Liver (tissue), 9 donors: ENCODE measurements around the gene GABRB1. TPM values are rescaled to one million over a fixed set of nuclear protein-coding genes. Genes with fewer than 3 reads are reported as not detected.

Source experiments
- DNase-seq: peaks from one replicate; pipeline ENCODE4 v3.0.0-alpha.2; 2017; ENCODE audit warnings: low spot score
- H3K27ac ChIP-seq, 2 donors: one replicate each; pipeline ENCODE4 v1.7.0; 2013; ENCODE audit warnings: inconsistent platforms in 2 of 2, low read length in 2 of 2, control low read depth in 1 of 2, low read depth in 1 of 2, mild to moderate bottlenecking in 1 of 2
- H3K27me3 ChIP-seq, 4 donors: one replicate each; pipeline versions ENCODE4 v1.6.1 to v1.7.0; 2013; ENCODE audit warnings: low read length in 3 of 4, inconsistent platforms in 1 of 4, mild to moderate bottlenecking in 1 of 4, moderate library complexity in 1 of 4; ENCODE audit not compliant: control insufficient read depth in 4 of 4, insufficient read depth in 4 of 4
- H3K36me3 ChIP-seq, 4 donors: one replicate each; pipeline versions ENCODE4 v1.6.1 to v1.7.0; 2013; ENCODE audit warnings: low read length in 3 of 4, mild to moderate bottlenecking in 3 of 4, low read depth in 1 of 4, moderate library complexity in 1 of 4; ENCODE audit not compliant: control insufficient read depth in 4 of 4, insufficient read depth in 3 of 4
- H3K4me1 ChIP-seq, 4 donors: one replicate each; pipeline versions ENCODE4 v1.6.1 to v1.7.0; 2013; ENCODE audit warnings: low read length in 3 of 4, mild to moderate bottlenecking in 3 of 4, moderate library complexity in 1 of 4; ENCODE audit not compliant: control insufficient read depth in 4 of 4, insufficient read depth in 4 of 4
- H3K4me3 ChIP-seq, 3 donors: one replicate each; pipeline versions ENCODE4 v1.6.1 to v1.7.0; 2013; ENCODE audit warnings: low read length in 3 of 3, control low read depth in 1 of 3, low read depth in 1 of 3, mild to moderate bottlenecking in 1 of 3
- H3K9ac ChIP-seq, 2 donors: one replicate each; pipeline ENCODE4 v1.7.0; 2013; ENCODE audit warnings: low read length in 2 of 2, mild to moderate bottlenecking in 2 of 2, moderate library complexity in 2 of 2, control low read depth in 1 of 2, low read depth in 1 of 2
- H3K9me3 ChIP-seq, 4 donors: one replicate each; pipeline versions ENCODE4 v1.6.1 to v1.7.0; 2013; ENCODE audit warnings: low read length in 3 of 4; ENCODE audit not compliant: control insufficient read depth in 4 of 4
- FOXA1 ChIP-seq: IDR thresholded peaks from 2 replicates; pipeline ENCODE4 v1.6.1; 2016; ENCODE audit warnings: antibody characterized with exemption
- HNF4G ChIP-seq: IDR thresholded peaks from 2 replicates; pipeline ENCODE4 v1.6.1; 2016; ENCODE audit warnings: antibody characterized with exemption
- JUND ChIP-seq, 2 donors: IDR thresholded peaks; 2 replicates each; pipeline ENCODE4 v1.6.1; 2016; ENCODE audit warnings: antibody characterized with exemption in 2 of 2
- NR2F2 ChIP-seq: IDR thresholded peaks from 2 replicates; pipeline ENCODE4 v1.6.1; 2016; ENCODE audit warnings: antibody characterized with exemption
- RXRA ChIP-seq, 2 donors: IDR thresholded peaks; 2 replicates each; pipeline ENCODE4 v1.6.1; 2017 to 2018; ENCODE audit warnings: antibody characterized with exemption in 2 of 2, mild to moderate bottlenecking in 1 of 2
- SP1 ChIP-seq: IDR thresholded peaks from 2 replicates; pipeline ENCODE4 v1.6.1; 2018; ENCODE audit warnings: antibody characterized with exemption, mild to moderate bottlenecking
- TAF1 ChIP-seq: conservative IDR thresholded peaks from 2 replicates; pipeline ENCODE4 v1.6.1; 2016; ENCODE audit warnings: antibody characterized with exemption, mild to moderate bottlenecking
- YY1 ChIP-seq: IDR thresholded peaks from 2 replicates; pipeline ENCODE4 v1.6.1; 2016; ENCODE audit warnings: antibody characterized with exemption, mild to moderate bottlenecking
- WGBS: extraction: QIAGEN DNeasy Blood & Tissue Kit; methylation state at CpG from one replicate; pipeline ENCODE4 v1.1.7; 2013; 5-methylcytosine and 5-hydroxymethylcytosine counted together
- polyA plus RNA-seq, 2 donors: library from polyadenylated mRNA; stranded (reverse) in 1 of 2; unstranded in 1 of 2; fragments of 200-250 nt in 1 of 2; fragments of >200 nt in 1 of 2; fragmentation: Nextera tagmentation in 1 of 2; extraction: Ambion mirVana in 1 of 2; gene quantifications; one replicate each; pipeline versions ENCODE4 v1.2.1 to v1.2.3, GENCODE V29; 2013 to 2015
- total RNA-seq, 2 donors: library from RNA; depleted of rRNA; stranded (reverse); fragments of >200 nt; gene quantifications; one replicate each; pipeline ENCODE4 v1.2.3, GENCODE V29; 2014
- TF ChIP-seq, protein P1 (sequence below): fragments of 150-350 bp; IDR thresholded peaks from 2 replicates; pipeline ENCODE4 v1.5.1; 2017; ENCODE audit warnings: improper control_type of control experiment, low read depth, low read length; ENCODE audit not compliant: missing input control
- TF ChIP-seq, protein P2 (sequence below): IDR thresholded peaks from 2 replicates; pipeline ENCODE4 v1.6.1; 2016; ENCODE audit warnings: antibody characterized with exemption, mild to moderate bottlenecking
- TF ChIP-seq, protein P3 (sequence below): IDR thresholded peaks from 2 replicates; pipeline ENCODE4 v1.6.1; 2016; ENCODE audit warnings: antibody characterized with exemption
- TF ChIP-seq, protein P4 (sequence below): IDR thresholded peaks from 2 replicates; pipeline ENCODE4 v1.6.1; 2016; ENCODE audit warnings: antibody characterized with exemption
- donor health status: healthy.
- donor health status: healthy.
- donor health status: healthy.
- donor health status: healthy.
- donor health status: healthy.

GABRB1 gene
- total and polyA plus RNA-seq, 4 donors = 0.17 to 1.3 TPM; not detected in 2

DNA sequence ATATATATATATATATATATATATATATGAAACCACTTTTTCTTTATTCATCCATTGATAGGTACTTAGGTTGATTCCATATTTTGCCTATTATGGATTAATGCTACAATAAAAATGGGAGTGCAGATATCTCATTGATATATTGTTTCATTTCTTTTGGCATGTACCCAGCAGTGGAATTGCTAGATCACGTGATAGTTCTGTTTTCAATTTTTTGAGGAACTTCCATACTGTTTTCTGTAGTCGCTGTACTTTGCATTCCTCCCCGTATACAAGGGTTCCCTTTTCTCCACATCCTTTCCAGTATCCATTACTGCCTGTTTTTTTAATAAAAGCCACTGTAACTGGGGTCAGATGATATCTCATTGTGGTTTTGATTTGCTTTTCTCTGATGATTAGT is 124.6 kb downstream of the GABRB1 start:
- H3K9ac ChIP-seq = no peak overlapping the region
- TF ChIP-seq NR2F2 (no peak), SP1 (no peak)
- TF ChIP-seq, protein P1, sequence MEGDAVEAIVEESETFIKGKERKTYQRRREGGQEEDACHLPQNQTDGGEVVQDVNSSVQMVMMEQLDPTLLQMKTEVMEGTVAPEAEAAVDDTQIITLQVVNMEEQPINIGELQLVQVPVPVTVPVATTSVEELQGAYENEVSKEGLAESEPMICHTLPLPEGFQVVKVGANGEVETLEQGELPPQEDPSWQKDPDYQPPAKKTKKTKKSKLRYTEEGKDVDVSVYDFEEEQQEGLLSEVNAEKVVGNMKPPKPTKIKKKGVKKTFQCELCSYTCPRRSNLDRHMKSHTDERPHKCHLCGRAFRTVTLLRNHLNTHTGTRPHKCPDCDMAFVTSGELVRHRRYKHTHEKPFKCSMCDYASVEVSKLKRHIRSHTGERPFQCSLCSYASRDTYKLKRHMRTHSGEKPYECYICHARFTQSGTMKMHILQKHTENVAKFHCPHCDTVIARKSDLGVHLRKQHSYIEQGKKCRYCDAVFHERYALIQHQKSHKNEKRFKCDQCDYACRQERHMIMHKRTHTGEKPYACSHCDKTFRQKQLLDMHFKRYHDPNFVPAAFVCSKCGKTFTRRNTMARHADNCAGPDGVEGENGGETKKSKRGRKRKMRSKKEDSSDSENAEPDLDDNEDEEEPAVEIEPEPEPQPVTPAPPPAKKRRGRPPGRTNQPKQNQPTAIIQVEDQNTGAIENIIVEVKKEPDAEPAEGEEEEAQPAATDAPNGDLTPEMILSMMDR = no peak
- no peak overlapping the region for H3K27ac ChIP-seq
- H3K36me3 ChIP-seq = no peaks in the 10 kb centered on the region
- 78% methylated on average over 3 of the region's 3 CpGs for WGBS
- no peaks in the 10 kb centered on the region for H3K27me3 ChIP-seq
- no peak overlapping the region for H3K4me3 ChIP-seq
- no peaks in the 10 kb centered on the region for H3K9me3 ChIP-seq
- DNase-seq = no peak
- H3K4me1 ChIP-seq = no peaks in the 10 kb centered on the region

DNA sequence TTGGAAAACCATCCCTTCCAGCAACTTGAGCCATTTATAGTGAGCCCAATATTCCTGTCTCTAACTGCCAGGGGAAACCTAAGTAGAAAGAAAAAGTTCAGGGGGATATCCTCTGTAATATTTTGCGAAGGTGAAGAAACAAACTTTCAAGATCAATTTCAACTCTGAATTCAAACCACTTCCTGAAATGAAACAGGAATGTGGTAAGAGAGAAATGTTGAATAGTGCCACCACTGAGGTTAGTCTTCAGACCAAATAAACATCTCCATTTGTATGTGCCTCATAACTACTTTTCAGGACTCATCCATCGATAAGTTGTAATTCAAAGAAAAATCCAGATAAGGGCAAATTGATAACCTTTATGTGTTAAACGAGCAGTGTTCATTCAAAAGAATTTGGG is 128.7 kb downstream of the GABRB1 start:
- no peak for DNase-seq
- WGBS = 71% methylated on average over 3 of the region's 3 CpGs
- Histone ChIP-seq H3K27me3 (no peaks in the 10 kb centered on the region), H3K4me3 (no peak overlapping the region), H3K4me1 (no peaks in the 10 kb centered on the region), H3K36me3 (no peaks in the 10 kb centered on the region), H3K9ac (no peak overlapping the region), H3K9me3 (no peaks in the 10 kb centered on the region), H3K27ac (no peak overlapping the region)
- TF ChIP-seq, protein P2, sequence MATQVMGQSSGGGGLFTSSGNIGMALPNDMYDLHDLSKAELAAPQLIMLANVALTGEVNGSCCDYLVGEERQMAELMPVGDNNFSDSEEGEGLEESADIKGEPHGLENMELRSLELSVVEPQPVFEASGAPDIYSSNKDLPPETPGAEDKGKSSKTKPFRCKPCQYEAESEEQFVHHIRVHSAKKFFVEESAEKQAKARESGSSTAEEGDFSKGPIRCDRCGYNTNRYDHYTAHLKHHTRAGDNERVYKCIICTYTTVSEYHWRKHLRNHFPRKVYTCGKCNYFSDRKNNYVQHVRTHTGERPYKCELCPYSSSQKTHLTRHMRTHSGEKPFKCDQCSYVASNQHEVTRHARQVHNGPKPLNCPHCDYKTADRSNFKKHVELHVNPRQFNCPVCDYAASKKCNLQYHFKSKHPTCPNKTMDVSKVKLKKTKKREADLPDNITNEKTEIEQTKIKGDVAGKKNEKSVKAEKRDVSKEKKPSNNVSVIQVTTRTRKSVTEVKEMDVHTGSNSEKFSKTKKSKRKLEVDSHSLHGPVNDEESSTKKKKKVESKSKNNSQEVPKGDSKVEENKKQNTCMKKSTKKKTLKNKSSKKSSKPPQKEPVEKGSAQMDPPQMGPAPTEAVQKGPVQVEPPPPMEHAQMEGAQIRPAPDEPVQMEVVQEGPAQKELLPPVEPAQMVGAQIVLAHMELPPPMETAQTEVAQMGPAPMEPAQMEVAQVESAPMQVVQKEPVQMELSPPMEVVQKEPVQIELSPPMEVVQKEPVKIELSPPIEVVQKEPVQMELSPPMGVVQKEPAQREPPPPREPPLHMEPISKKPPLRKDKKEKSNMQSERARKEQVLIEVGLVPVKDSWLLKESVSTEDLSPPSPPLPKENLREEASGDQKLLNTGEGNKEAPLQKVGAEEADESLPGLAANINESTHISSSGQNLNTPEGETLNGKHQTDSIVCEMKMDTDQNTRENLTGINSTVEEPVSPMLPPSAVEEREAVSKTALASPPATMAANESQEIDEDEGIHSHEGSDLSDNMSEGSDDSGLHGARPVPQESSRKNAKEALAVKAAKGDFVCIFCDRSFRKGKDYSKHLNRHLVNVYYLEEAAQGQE = no peak
- TF ChIP-seq HNF4G = no peak

DNA sequence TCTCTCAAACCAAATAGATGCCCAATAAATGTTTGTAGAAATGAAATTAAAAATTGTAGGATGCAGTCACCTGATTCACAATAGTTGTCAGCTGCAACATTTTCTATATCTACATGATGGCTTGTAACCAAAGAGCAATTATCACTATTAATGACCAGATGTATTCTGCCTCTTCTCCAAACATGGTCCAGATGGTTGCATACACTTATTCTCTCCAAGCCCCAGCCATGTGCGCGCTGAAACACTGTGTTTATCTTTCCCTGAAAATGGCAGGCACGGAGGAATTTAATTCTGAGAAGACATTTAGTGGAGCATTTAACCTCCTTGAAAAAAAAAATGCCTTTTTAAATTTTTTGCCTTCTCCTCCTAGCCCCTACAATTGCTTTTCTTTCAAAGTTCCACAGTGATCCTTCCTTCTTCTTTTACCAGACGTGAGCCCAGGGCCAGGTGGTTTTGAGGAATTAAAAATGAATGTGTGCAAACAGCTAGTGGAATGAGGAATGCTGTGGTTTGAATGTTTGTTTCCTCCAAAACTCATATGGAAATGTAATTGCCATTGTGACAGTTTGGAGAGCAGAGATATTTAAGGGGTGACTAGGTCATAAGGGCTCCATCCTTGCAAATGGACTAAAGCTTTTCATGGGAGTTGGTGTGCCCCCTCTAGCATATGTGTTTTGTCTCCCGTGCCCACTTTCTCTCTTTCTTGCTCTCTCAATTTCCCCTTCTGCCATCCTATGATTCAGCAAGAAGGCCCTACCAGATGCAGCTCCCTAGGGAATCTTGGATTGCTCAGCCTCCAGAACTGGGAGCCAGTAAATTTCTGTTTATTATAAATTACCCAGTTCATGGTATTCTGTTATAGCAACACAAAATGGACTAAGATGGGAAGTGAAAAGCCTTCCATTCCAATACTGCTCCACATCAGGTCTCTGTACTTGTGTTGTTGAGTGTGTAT is 136.0 kb downstream of the GABRB1 start:
- WGBS = 75% methylated on average over 5 of the region's 5 CpGs
- no peak overlapping the region for H3K4me3 ChIP-seq
- H3K9me3 ChIP-seq = no peaks in the 10 kb centered on the region
- H3K9ac ChIP-seq = no peak overlapping the region
- H3K27me3 ChIP-seq = no peaks in the 10 kb centered on the region
- H3K4me1 ChIP-seq = no peaks in the 10 kb centered on the region
- DNase-seq = no peak
- H3K27ac ChIP-seq = no peak overlapping the region
- TF ChIP-seq RXRA (IDR thresholded peaks at IDR 0.05) (no peak), JUND (IDR thresholded peaks at IDR 0.05) (no peak), YY1 (no peak), TAF1 (no peak), HNF4G (no peak), FOXA1 (no peak)
- TF ChIP-seq, protein P3, sequence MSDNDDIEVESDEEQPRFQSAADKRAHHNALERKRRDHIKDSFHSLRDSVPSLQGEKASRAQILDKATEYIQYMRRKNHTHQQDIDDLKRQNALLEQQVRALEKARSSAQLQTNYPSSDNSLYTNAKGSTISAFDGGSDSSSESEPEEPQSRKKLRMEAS = no peak
- TF ChIP-seq, protein P4, sequence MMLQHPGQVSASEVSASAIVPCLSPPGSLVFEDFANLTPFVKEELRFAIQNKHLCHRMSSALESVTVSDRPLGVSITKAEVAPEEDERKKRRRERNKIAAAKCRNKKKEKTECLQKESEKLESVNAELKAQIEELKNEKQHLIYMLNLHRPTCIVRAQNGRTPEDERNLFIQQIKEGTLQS = no peak
- no peaks in the 10 kb centered on the region for H3K36me3 ChIP-seq
